HG03159 (cell line): ENCODE results near the gene PAOX.
"Not testable (repeated sequence)": the region's sequence is repeated elsewhere in the genome, so short reads cannot be mapped to it uniquely, and the experiment has no call there.

Experiments used
- ATAC-seq: cut with Tn5 transposase; IDR thresholded peaks from one replicate; pipeline ENCODE4 v1.9.1; 2021; ENCODE audit warnings: mild to moderate bottlenecking, moderate library complexity; ENCODE audit not compliant: unreplicated experiment

PAOX gene

DNA sequence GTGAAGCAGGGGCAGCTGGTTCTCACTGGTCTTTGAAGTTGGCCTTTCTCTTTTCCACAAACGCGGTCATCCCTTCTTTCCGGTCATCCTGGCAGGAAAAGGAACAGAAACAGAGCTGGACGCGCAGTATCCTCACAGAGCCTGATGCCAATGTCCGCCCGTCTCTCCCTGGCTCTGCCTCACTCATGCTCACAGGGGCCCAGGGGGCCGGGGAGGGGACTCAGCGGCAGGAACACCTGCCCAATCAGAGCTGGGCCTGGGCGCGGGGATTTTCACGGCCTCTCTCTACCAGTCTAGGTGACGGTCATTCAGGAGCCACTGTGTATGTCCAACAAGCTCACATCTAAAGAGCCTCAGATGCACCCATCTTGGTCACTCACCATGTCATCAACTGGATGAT is 16.2 kb upstream of the PAOX start:
- no peak for ATAC-seq

- no peak for ATAC-seq
These were observed 14.2 kb upstream of the PAOX start for GRCh38 chr10:133364645-133365431.

GRCh38 chr10:133365461-133366129 is 13.5 kb upstream of the PAOX start:
- ATAC-seq: no peak

DNA sequence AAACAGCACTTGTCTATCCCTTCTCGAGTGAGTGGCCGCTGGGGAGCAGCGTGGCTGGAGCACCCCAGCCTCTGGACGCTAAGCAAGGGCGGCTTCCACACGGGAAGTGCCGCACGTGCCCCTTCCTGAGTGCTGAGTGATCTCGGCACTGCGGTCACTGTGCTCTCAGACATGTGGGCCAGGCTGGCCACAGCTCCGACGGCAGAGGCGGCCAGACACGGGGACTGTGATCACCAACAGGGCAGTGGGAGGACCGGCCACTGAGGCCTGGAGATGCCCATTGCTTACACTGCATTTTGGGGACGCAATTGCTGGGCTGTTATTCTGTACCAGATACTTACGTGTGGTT is 13.0 kb upstream of the PAOX start:
- ATAC-seq: no peak

- no peak for ATAC-seq
These were observed 12.3 kb upstream of the PAOX start for GRCh38 chr10:133366751-133367150.

- not testable (repeated sequence) for ATAC-seq
These were observed 11.6 kb upstream of the PAOX start for GRCh38 chr10:133367461-133367860.

DNA sequence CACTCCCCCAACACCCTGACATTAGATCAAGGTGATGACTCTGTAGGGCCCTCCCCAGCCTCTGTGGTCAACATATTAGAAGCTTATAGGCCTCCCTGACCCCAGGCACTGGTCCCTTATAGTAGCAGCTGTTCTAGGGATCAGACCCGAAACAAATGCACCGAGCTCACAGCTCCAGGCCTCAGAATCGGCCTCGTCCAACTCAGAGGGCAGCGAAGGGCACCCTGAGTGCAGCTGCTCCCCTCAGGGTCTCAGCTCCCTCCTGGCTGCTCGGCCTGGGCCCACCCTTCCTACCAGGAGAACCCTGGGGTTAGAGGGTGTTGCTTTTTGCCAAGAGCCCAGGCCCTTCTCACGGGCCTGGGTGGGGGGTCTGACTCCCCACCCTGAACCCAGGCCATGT is 10.9 kb upstream of the PAOX start:
- no peak for ATAC-seq

GRCh38 chr10:133370030-133370786 is 8.9 kb upstream of the PAOX start:
- no peak for ATAC-seq

- no peak for ATAC-seq
These were observed 6.6 kb upstream of the PAOX start for GRCh38 chr10:133372507-133372906.

DNA sequence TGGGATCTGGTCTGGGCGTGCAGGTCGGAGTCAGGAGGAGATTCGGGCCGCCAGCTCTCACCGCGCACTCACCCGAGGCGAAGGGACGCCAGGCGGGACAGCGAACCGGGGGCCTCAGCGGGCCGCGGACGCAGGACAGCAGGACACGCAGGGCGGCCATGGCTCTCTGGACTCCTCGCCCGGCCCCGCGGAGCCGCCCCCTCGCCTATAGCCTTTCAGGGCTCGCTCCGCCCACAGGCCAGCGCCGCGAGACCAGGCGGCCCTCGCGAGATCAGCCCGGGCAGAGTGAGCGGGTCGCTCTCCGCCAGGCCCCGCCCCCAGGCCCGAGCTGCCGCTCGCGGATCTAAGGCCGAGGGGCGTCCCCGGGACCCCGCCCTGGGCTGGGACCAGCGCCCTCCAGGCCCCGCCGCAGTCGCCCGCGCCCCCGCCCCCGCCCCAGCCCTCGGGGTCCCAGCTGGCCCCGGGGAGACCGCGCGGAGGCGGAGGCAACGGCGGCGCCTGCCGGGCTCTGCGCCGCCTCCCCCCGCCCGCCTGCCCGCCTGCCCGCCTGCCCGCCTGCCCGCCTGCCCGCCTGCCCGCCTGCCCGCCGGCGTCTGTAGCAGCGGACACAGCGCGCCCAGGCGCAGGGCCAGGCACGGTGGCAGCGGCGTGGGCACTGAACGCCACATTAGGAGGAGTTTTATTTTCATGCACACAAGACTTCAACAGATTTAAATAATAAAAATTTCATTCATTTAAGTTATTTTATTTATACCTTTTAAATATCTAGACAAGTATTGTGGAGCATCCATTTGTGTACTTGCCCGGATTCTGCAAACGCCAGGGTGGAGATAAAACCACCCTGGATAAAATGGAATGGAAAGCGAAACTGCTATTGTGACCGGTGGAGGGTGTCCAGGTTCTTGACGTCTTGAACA is 5.6 kb upstream of the PAOX start, which contains the start of gene ECHS1:
Gene ECHS1, minus strand, starts transcription at position 181 of the 917 bp plus-strand sequence. Its CDS starts 21 bp downstream, at position 160.
- peak; percentile 95 for ATAC-seq

DNA sequence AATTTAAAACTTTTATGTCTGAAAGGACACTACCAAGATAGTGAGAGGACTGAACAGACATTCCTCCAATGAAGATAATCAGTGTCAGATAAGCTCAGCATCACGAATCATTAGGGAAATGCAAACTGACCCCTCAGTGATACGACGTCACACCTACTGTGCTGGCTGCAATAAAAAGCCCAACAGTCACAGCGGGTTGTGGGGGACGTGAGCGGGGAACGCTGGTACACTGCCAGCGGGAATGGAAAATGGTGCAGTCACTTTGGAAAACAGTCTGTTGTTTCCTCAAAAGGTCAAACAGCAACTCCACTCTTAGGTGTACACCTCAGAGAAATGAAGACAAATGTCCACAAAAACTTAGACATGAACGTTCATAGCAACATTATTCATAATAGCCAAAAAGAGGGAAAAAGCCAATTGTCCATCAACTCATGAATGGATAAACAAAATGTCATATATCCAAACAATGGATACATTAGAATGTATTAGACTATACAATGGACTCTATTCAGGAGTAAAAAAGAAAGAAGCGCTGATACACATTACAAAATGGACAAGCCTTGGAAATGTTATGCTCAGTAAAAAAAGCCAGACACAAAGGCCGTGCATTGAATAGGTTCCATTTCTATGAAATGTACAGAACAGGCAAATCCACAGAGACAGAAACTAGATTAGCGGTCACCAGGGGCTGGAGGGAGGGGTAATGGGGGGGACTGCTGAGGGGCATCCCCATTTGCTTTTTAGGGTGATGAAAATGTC is 3.5 kb upstream of the PAOX start:
- ATAC-seq: no peak

- ATAC-seq: not testable (repeated sequence)
These were observed 2.9 kb upstream of the PAOX start for GRCh38 chr10:133376183-133376582.

GRCh38 chr10:133377025-133377817 is 1.8 kb upstream of the PAOX start:
- no peak for ATAC-seq

GRCh38 chr10:133377818-133378250 is 1.2 kb upstream of the PAOX start:
- no peak for ATAC-seq

DNA sequence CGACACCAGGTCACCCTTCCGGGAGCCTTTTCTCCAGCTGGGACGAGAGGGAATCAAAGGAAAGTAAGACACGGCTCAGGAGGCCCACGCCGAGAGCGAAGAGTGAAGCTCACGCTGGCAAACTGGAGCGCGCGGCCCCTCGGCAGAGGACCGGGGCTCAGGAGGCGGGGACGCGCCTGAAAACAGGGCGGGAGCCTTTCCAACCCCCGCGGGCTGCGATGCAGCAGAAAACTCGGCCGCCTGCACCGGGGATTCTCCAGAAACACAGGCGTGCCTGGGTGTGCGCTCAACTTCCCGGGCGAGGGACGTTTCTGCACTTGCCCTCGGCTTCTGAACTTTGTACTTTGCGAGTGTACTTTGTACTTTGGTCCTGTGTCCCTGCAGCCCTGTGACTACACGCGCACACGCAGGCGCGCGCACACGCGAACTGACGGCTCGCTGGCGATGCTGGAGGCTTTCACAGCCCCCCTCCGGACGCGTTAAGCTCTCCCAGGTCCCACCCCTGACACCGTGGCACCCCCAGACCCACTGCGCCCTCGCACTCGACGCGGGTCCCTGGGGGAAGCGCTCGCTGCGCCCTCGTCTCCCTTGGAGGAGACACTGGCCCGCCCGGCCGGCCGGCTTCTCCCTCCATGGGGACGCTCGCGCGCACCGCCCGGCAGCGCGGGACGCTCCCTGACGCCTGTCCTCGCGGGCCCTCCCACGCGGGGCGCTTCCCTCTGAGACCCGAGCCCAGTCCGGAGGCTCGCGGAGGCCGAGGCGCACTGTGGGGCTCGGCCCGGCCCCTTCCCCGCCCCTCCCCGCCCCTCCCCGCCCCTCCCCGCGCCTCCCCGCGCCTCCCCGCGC is 588 bp upstream of the PAOX start:
- peak; percentile 35 for ATAC-seq

- ATAC-seq: no peak
These were observed 972 bp downstream of the PAOX start for GRCh38 chr10:133379801-133380666.

DNA sequence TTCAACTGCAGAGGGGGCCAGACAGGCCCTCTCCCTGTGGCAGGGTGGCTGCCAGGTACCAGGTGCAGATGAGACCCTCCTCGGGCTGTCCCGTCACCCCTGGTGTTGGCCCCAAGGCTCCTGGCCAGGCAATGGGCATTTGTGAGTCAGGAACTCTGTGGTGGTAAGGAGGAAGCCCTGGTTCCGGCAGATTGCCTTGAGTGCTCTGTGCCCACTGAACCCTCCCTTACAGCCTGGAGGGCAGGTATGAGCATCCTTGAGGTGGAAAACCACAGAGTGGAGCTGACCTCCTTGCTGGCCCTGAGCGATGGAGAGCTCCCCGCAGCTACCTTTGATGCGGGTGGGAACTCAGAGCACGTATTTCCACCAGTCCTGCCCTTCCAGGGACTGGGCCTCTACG is 2.0 kb downstream of the PAOX start:
- no peak for ATAC-seq
